Loucy (cell line): ENCODE measurements around the gene PODNL1.

Experiments used
- H2AFZ ChIP-seq: fragments of 200-600 bp; sonication (generic); 2 replicates; pipeline ENCODE4 v1.6.0; 2016; ENCODE audit warnings: antibody characterized with exemption, mild to moderate bottlenecking, low read length, moderate library complexity
- H3F3A ChIP-seq: fragments of 200-600 bp; 2 replicates; pipeline ENCODE4 v1.6.0; 2016; ENCODE audit warnings: antibody characterized with exemption, low read depth, mild to moderate bottlenecking
- H3K27me3 ChIP-seq: fragments of 200-600 bp; sonication (generic); 2 replicates; pipeline ENCODE4 v1.6.1; 2014; ENCODE audit warnings: low read length, mild to moderate bottlenecking; ENCODE audit not compliant: insufficient read depth, poor library complexity, severe bottlenecking
- H3K36me3 ChIP-seq: fragments of 200-600 bp; sonication (generic); 2 replicates; pipeline ENCODE4 v1.6.1; 2016; ENCODE audit warnings: low read length; ENCODE audit not compliant: insufficient read depth
- H3K4me1 ChIP-seq: fragments of 200-600 bp; sonication (generic); 2 replicates; pipeline ENCODE4 v1.5.1; 2014; ENCODE audit warnings: low read length, mild to moderate bottlenecking; ENCODE audit not compliant: insufficient read depth, poor library complexity, severe bottlenecking
- H3K4me2 ChIP-seq: fragments of 200-600 bp; sonication (generic); 2 replicates; pipeline ENCODE4 v1.6.0; 2014; ENCODE audit warnings: antibody characterized with exemption, low read length, low read depth, mild to moderate bottlenecking; ENCODE audit not compliant: poor library complexity, severe bottlenecking
- H3K4me3 ChIP-seq: fragments of 200-600 bp; sonication (generic); 2 replicates; pipeline ENCODE4 v1.5.1; 2014; ENCODE audit warnings: low read length, mild to moderate bottlenecking, mixed read lengths; ENCODE audit not compliant: poor library complexity, severe bottlenecking
- H3K79me2 ChIP-seq: fragments of 200-600 bp; sonication (generic); 2 replicates; pipeline ENCODE4 v1.6.1; 2014; ENCODE audit warnings: low read length; ENCODE audit not compliant: insufficient read depth
- H3K9ac ChIP-seq: fragments of 200-600 bp; sonication (generic); 2 replicates; pipeline ENCODE4 v1.6.0; 2014; ENCODE audit warnings: mild to moderate bottlenecking, low read depth, low read length, moderate library complexity; ENCODE audit not compliant: poor library complexity, severe bottlenecking
- H3K9me2 ChIP-seq: fragments of 200-600 bp; sonication (generic); replicated peaks from 2 replicates; pipeline ENCODE4 v1.6.1; 2016; ENCODE audit warnings: low read depth, low read length, mixed read lengths
- H3K9me3 ChIP-seq: fragments of 200-600 bp; sonication (generic); 2 replicates; pipeline ENCODE4 v1.6.1; 2014; ENCODE audit warnings: mild to moderate bottlenecking, antibody characterized with exemption, low read length, low read depth; ENCODE audit not compliant: insufficient read depth
- H4K20me1 ChIP-seq: fragments of 200-600 bp; sonication (generic); 2 replicates; pipeline ENCODE4 v1.6.0; 2014; ENCODE audit warnings: antibody characterized with exemption, low read length, mild to moderate bottlenecking; ENCODE audit not compliant: insufficient read depth, poor library complexity, severe bottlenecking
- CTCF ChIP-seq: fragments of 200-600 bp; sonication (generic); conservative IDR thresholded peaks from 2 replicates; pipeline ENCODE4 v1.5.1; 2014; ENCODE audit warnings: mild to moderate bottlenecking, antibody characterized with exemption, low read length
- EZH2phosphoT487 ChIP-seq: fragments of 200-600 bp; IDR thresholded peaks from 2 replicates; pipeline ENCODE4 v1.6.1; 2018; ENCODE audit warnings: antibody characterized with exemption, mild to moderate bottlenecking, moderate library complexity, borderline replicate concordance

Gene PODNL1

GRCh38 chr19:13917888-13918406 lies 20.3 kb downstream of the PODNL1 start:
- Histone ChIP-seq H3K9me2 (no peaks in the 10 kb centered on the region), H3K79me2 (no peaks in the 10 kb centered on the region), H4K20me1 (no peaks in the 10 kb centered on the region), H3F3A (peaks cover 4% of the 10 kb centered on the region; the same call in 1 of the 2 replicates), H3K4me1 (no peaks in the 10 kb centered on the region), H3K27me3 (no peaks in the 10 kb centered on the region), H3K9me3 (0 out of 2 replicates have a peak, but pooled peaks cover 3% of the 10 kb centered on the region), H3K4me2 (no peak overlapping the region), H2AFZ (no peak overlapping the region), H3K36me3 (peaks cover 25% of the 10 kb centered on the region; the same call in 1 of the 2 replicates), H3K4me3 (no peak overlapping the region), H3K9ac (no peak overlapping the region)
- TF ChIP-seq CTCF (no peak), EZH2phosphoT487 (no peak)

- Histone ChIP-seq H3K4me1 (no peaks in the 10 kb centered on the region), H4K20me1 (no peaks in the 10 kb centered on the region), H3K79me2 (no peaks in the 10 kb centered on the region), H3K4me3 (no peak overlapping the region), H3K4me2 (no peak overlapping the region), H3F3A (peaks cover 4% of the 10 kb centered on the region; the same call in 1 of the 2 replicates), H2AFZ (no peak overlapping the region), H3K9ac (no peak overlapping the region), H3K9me2 (no peaks in the 10 kb centered on the region), H3K36me3 (peaks cover 16% of the 10 kb centered on the region; the same call in 1 of the 2 replicates), H3K9me3 (no peaks in the 10 kb centered on the region), H3K27me3 (no peaks in the 10 kb centered on the region)
- TF ChIP-seq CTCF = no peak
Measured at GRCh38 chr19:13914777-13915176, 23.4 kb downstream of the PODNL1 start.

DNA sequence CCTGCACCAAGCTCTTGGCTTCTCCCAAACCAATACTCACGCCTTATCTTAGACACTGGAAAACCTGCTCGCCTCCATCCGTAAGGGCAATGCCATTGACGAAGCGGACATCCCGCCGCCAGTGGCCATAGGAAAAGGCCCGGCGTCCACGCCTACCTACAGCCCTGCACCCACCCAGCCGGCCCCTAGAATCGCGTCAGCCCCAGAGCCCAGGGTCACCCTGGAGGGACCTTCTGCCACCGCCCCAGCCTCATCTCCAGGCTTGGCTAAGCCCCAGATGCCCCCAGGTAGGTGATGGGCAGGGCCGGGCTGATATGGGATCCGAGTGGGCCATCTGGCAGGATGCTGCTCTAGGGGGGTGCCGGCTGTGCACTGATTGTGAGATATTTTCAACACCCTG lies 24.9 kb downstream of the PODNL1 start:
- H3K9me2 ChIP-seq = no peaks in the 10 kb centered on the region
- H3K4me2 ChIP-seq = no peak overlapping the region
- no peak overlapping the region for H3K4me3 ChIP-seq
- H3K9ac ChIP-seq = no peak overlapping the region
- no peaks in the 10 kb centered on the region for H3K4me1 ChIP-seq
- no peak overlapping the region for H2AFZ ChIP-seq
- H4K20me1 ChIP-seq = no peaks in the 10 kb centered on the region
- peaks cover 14% of the 10 kb centered on the region; the same call in 1 of the 2 replicates for H3K36me3 ChIP-seq
- TF ChIP-seq CTCF (no peak), EZH2phosphoT487 (no peak)
- no peaks in the 10 kb centered on the region for H3K79me2 ChIP-seq
- no peaks in the 10 kb centered on the region for H3K27me3 ChIP-seq
- peaks cover 4% of the 10 kb centered on the region; the same call in 1 of the 2 replicates for H3F3A ChIP-seq
- H3K9me3 ChIP-seq = no peaks in the 10 kb centered on the region
